ENCODE data around the gene DNAJC1. TPM values are rescaled to one million over a fixed set of nuclear protein-coding genes. Genes with fewer than 3 reads are reported as not detected.
A peak's percentile ranks its signal among the peaks of the same experiment; 100 is the strongest.

DNAJC1 gene
- total RNA-seq, 2 experiments from 2014 or later, result 26.5 to 32.5 TPM

DNA sequence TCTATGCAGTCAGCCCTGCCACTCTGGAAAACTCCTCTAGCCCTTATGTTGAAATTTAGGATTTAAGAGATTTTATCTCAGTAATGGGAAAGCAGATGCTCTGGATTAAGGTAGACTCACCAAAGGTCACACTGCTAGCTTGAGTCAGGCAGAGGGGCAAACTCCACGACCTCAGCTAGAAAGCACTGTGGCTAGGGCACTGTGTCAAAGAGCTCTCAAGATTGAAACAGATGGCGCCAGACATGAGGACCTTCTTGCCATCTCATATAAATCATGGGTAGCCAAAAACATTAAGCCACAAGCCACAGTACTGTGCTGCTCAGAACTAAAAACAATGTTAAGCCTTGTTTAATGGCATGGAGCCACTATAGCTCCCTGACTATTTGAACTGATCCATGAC, 188.7 kb downstream of the DNAJC1 start:
- H3K27ac Mint-ChIP-seq, result no peak overlapping the region
- H3K27me3 Mint-ChIP-seq, result no peaks in the 10 kb centered on the region
- no peaks in the 10 kb centered on the region for H3K9me3 Mint-ChIP-seq (ENCODE audit: low read depth)
- H3K36me3 Mint-ChIP-seq, result peaks cover 7% of the 10 kb centered on the region
- ATAC-seq (no peak), DNase-seq (no peak)
- CTCF ChIA-PET, result no interaction called here
- no peak overlapping the region for H3K4me3 Mint-ChIP-seq
- peaks cover 5% of the 10 kb centered on the region for H3K4me1 Mint-ChIP-seq

DNA sequence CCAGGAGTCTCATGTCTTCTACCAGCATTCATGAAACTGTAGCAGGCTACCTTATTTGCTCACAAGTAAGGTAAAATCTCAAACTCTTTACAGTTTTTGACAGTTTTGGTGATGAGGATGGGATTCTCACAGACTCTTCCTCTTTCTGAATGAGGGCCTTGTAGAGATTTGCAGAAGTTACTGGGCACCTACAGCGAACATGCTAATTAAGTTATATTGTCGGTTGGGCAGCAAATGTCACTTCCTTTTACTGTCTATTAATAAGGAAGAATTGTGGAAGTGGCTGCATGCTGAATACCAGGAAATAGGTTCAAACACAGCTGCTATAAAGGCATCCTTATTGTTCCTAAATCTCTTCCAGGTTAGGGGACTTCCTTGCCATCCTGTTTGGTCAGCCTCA, 189.6 kb downstream of the DNAJC1 start:
- Mint-ChIP-seq H3K9me3 (ENCODE audit: low read depth) (no peaks in the 10 kb centered on the region), H3K4me3 (no peak overlapping the region), H3K27me3 (no peaks in the 10 kb centered on the region), H3K36me3 (peaks cover 7% of the 10 kb centered on the region), H3K27ac (no peak overlapping the region), H3K4me1 (peaks cover 5% of the 10 kb centered on the region)
- ATAC-seq (no peak), DNase-seq (no peak)
- CTCF ChIA-PET, result no interaction called here

- H3K9me3 Mint-ChIP-seq (ENCODE audit: low read depth), result no peaks in the 10 kb centered on the region
- peaks cover 3% of the 10 kb centered on the region for H3K36me3 Mint-ChIP-seq
- H3K4me1 Mint-ChIP-seq, result peaks cover 5% of the 10 kb centered on the region
- no peak for DNase-seq
- no peak for ATAC-seq
- H3K27me3 Mint-ChIP-seq, result no peaks in the 10 kb centered on the region
- H3K27ac Mint-ChIP-seq, result no peak overlapping the region
- CTCF ChIA-PET, result interaction anchor here (0.8 kb wide), 1 partner anchor 19 kb away, joined by 3 read pairs; no protein-coding TSS in a partner anchor
- no peak overlapping the region for H3K4me3 Mint-ChIP-seq
Measured at GRCh38 chr10:21811245-21811585, 192.3 kb downstream of the DNAJC1 start.

- CTCF ChIA-PET, result interaction anchor here (0.8 kb wide), 1 partner anchor 18 kb away, joined by 3 read pairs; no protein-coding TSS in a partner anchor
- Mint-ChIP-seq H3K4me3 (no peak overlapping the region), H3K27ac (no peak overlapping the region), H3K36me3 (peaks cover 3% of the 10 kb centered on the region), H3K27me3 (no peaks in the 10 kb centered on the region), H3K4me1 (peaks cover 5% of the 10 kb centered on the region), H3K9me3 (ENCODE audit: low read depth) (no peaks in the 10 kb centered on the region)
- no peak for ATAC-seq
- DNase-seq, result no peak
Measured at GRCh38 chr10:21810582-21811244, 192.8 kb downstream of the DNAJC1 start.

GRCh38 chr10:21808550-21808949, 195.0 kb downstream of the DNAJC1 start:
- no peaks in the 10 kb centered on the region for H3K27me3 Mint-ChIP-seq
- no peak for DNase-seq
- H3K36me3 Mint-ChIP-seq, result no peaks in the 10 kb centered on the region
- CTCF ChIA-PET, result interaction anchor here (0.5 kb wide), 1 partner anchor 285 kb away, joined by 3 read pairs; no protein-coding TSS in a partner anchor
- peaks cover 5% of the 10 kb centered on the region for H3K4me1 Mint-ChIP-seq
- H3K9me3 Mint-ChIP-seq (ENCODE audit: low read depth), result no peaks in the 10 kb centered on the region
- no peak for ATAC-seq
- no peak overlapping the region for H3K27ac Mint-ChIP-seq
- no peak overlapping the region for H3K4me3 Mint-ChIP-seq

GRCh38 chr10:21807180-21807579, 196.3 kb downstream of the DNAJC1 start:
- H3K27me3 Mint-ChIP-seq, result no peaks in the 10 kb centered on the region
- ATAC-seq, result no peak
- no peak overlapping the region for H3K27ac Mint-ChIP-seq
- peaks cover 5% of the 10 kb centered on the region for H3K4me1 Mint-ChIP-seq
- no peak overlapping the region for H3K4me3 Mint-ChIP-seq
- H3K9me3 Mint-ChIP-seq (ENCODE audit: low read depth), result no peaks in the 10 kb centered on the region
- peaks cover 6% of the 10 kb centered on the region for H3K36me3 Mint-ChIP-seq
- no peak for DNase-seq
- CTCF ChIA-PET, result interaction anchor here (1.3 kb wide), 1 partner anchor 9 kb away, joined by 3 read pairs; no protein-coding TSS in a partner anchor

DNA sequence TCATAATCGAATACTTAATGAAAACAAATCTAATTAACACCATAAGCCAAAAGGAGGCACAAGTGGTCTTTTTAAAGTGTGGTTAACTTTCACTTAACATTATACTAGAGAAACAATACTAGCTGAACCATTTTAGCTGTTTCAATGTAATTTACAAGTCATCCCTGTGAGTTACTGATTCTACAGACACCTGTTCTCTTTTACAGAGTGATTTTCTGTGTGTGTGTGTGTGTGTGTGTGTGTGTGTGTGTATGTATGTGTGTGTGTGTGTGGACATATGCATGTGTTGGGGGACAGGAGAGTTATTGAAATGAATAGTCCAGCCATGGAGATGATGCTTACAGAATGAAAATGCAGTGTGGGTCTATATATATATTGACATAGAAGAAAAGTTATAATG, 200.2 kb downstream of the DNAJC1 start:
- no peaks in the 10 kb centered on the region for H3K9me3 Mint-ChIP-seq (ENCODE audit: low read depth)
- CTCF ChIA-PET, result interaction anchor here (0.8 kb wide), 1 partner anchor 12 kb away, joined by 3 read pairs; no protein-coding TSS in a partner anchor
- no peak overlapping the region for H3K4me3 Mint-ChIP-seq
- H3K27me3 Mint-ChIP-seq, result no peaks in the 10 kb centered on the region
- DNase-seq, result no peak
- ATAC-seq, result no peak
- H3K27ac Mint-ChIP-seq, result no peak overlapping the region
- peaks cover 8% of the 10 kb centered on the region for H3K4me1 Mint-ChIP-seq
- peaks cover 14% of the 10 kb centered on the region for H3K36me3 Mint-ChIP-seq

- ATAC-seq, result no peak
- Mint-ChIP-seq H3K27ac (no peak overlapping the region), H3K36me3 (peaks cover 24% of the 10 kb centered on the region), H3K4me3 (no peak overlapping the region), H3K27me3 (no peaks in the 10 kb centered on the region), H3K9me3 (ENCODE audit: low read depth) (no peaks in the 10 kb centered on the region), H3K4me1 (peaks cover 23% of the 10 kb centered on the region)
- DNase-seq, result no peak
- CTCF ChIA-PET, result no interaction called here
Measured at GRCh38 chr10:21801609-21802008, 201.9 kb downstream of the DNAJC1 start.

- H3K27me3 Mint-ChIP-seq, result no peaks in the 10 kb centered on the region
- ATAC-seq (peak; percentile 82), DNase-seq (no peak)
- no peak overlapping the region for H3K4me3 Mint-ChIP-seq
- H3K27ac Mint-ChIP-seq, result peak overlapping the region; percentile 52
- H3K9me3 Mint-ChIP-seq (ENCODE audit: low read depth), result no peaks in the 10 kb centered on the region
- H3K4me1 Mint-ChIP-seq, result peaks cover 23% of the 10 kb centered on the region
- peaks cover 28% of the 10 kb centered on the region for H3K36me3 Mint-ChIP-seq
- CTCF ChIA-PET, result interaction anchor here (1.1 to 1.4 kb wide), 2 partner anchors 9 to 302 kb away, joined by 3 to 6 read pairs; no protein-coding TSS in a partner anchor
Measured at GRCh38 chr10:21797984-21798765, 205.4 kb downstream of the DNAJC1 start.

- CTCF ChIA-PET, result interaction anchor here (1.4 kb wide), 1 partner anchor 10 kb away, joined by 3 read pairs; no protein-coding TSS in a partner anchor
- peak overlapping the region; percentile 52 for H3K27ac Mint-ChIP-seq
Measured at GRCh38 chr10:21797533-21797932, 206.0 kb downstream of the DNAJC1 start.

DNA sequence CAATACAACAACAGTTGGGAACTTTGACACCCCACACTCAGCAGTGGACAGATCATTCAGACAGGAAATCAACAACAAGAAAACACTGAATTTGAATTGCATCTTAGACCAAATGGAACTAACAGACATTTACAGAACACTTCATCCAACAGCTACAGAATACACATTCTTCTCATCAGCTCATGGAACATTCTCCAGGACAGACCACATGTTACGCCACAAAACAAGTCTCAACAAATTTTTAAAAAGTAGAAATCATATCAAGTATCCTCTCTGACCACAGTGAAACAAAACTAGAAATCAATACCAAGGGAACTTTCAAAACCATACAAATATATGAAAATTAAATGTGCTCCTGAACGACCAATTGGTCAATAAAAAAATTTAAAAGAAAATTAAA, 212.3 kb downstream of the DNAJC1 start:
- DNase-seq, result no peak
- Mint-ChIP-seq H3K4me3 (no peak overlapping the region), H3K27ac (no peak overlapping the region), H3K36me3 (peaks cover 27% of the 10 kb centered on the region), H3K4me1 (peaks cover 9% of the 10 kb centered on the region), H3K27me3 (no peaks in the 10 kb centered on the region), H3K9me3 (ENCODE audit: low read depth) (peaks cover 2% of the 10 kb centered on the region)
- CTCF ChIA-PET, result interaction anchor here (1.1 kb wide), 1 partner anchor 12 kb away, joined by 3 read pairs; no protein-coding TSS in a partner anchor
- ATAC-seq, result no peak

More at GRCh38 chr10:21797533-21797932, 206.0 kb downstream of the DNAJC1 start:
- Mint-ChIP-seq H3K27me3 (no peaks in the 10 kb centered on the region), H3K4me1 (peaks cover 23% of the 10 kb centered on the region), H3K36me3 (peaks cover 28% of the 10 kb centered on the region), H3K4me3 (no peak overlapping the region), H3K9me3 (ENCODE audit: low read depth) (no peaks in the 10 kb centered on the region)
- peak; percentile 30 for ATAC-seq
- DNase-seq, result no peak

DNA sequence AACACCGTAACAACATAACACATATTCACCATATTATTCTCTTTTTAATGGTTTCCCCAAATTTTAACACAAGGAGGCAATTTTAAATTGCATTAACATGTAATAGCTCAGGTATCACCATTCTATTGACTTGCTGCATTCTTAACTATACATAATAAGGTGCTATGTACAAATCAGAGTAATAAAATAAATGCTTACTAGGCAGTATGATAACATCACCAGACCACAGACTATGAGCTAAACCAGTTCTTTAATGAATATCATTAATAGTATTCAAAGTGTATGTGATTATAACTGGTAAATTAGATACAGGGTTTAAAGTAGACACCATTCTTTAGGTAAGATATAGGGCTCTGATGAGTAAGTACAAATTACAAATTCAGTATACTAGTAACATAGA, 226.6 kb downstream of the DNAJC1 start:
- Mint-ChIP-seq H3K4me1 (no peaks in the 10 kb centered on the region), H3K9me3 (ENCODE audit: low read depth) (peaks cover 2% of the 10 kb centered on the region), H3K27me3 (no peaks in the 10 kb centered on the region), H3K27ac (no peak overlapping the region), H3K4me3 (no peak overlapping the region), H3K36me3 (peaks cover 22% of the 10 kb centered on the region)
- ATAC-seq (no peak), DNase-seq (no peak)
- CTCF ChIA-PET, result no interaction called here

- H3K9me3 Mint-ChIP-seq (ENCODE audit: low read depth), result no peaks in the 10 kb centered on the region
- CTCF ChIA-PET, result no interaction called here
- H3K4me1 Mint-ChIP-seq, result no peaks in the 10 kb centered on the region
Measured at GRCh38 chr10:21771219-21771618, 232.3 kb downstream of the DNAJC1 start.

GRCh38 chr10:21769041-21769440, 234.5 kb downstream of the DNAJC1 start:
- DNase-seq (no peak), ATAC-seq (no peak)
- Mint-ChIP-seq H3K4me1 (peaks cover 5% of the 10 kb centered on the region), H3K4me3 (no peak overlapping the region), H3K27ac (no peak overlapping the region), H3K9me3 (ENCODE audit: low read depth) (no peaks in the 10 kb centered on the region), H3K36me3 (peaks cover 6% of the 10 kb centered on the region), H3K27me3 (no peaks in the 10 kb centered on the region)
- CTCF ChIA-PET, result no interaction called here

More at GRCh38 chr10:21771219-21771618, 232.3 kb downstream of the DNAJC1 start:
- Mint-ChIP-seq H3K36me3 (peaks cover 7% of the 10 kb centered on the region), H3K4me3 (no peak overlapping the region), H3K27ac (no peak overlapping the region), H3K27me3 (no peaks in the 10 kb centered on the region)
- ATAC-seq (no peak), DNase-seq (no peak)
